ENCODE measurements around the gene SLC30A7. TPM values are rescaled to one million over a fixed set of nuclear protein-coding genes. Genes with fewer than 3 reads are reported as not detected.

The SLC30A7 gene
- total RNA-seq, 2 donors from 2014 or later, result 19.8 to 31.0 TPM

DNA sequence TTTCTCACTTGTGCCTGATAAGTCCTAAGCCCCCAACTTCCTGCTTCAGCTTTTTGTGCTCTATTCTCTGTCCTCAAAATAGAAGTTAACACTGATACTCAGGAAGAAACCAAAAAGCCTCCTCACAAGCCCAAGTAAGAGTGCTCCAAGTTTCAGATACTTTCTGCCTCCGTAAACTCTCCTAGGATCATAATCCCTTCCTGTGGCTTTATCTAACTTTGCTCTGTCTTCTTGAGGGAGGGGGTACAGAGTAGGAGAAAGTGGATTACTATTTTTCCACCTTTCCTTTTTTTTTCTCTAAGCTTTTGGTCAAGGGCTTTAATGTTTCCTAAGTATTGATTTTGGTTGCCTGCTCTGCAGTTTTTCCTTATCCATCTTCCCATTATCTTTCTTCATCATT lies 75.1 kb downstream of the SLC30A7 start:
- no peaks in the 10 kb centered on the region for H3K4me1 ChIP-seq (replicated peaks)
- no peak for DNase-seq (ENCODE audit: low spot score)
- no peaks in the 10 kb centered on the region for H3K9me3 ChIP-seq
- no peaks in the 10 kb centered on the region for H3K27me3 ChIP-seq (replicated peaks; ENCODE audit: insufficient read depth)
- H3K27ac ChIP-seq, result no peak overlapping the region
- no peak for TF ChIP-seq POLR2AphosphoS5 (IDR thresholded peaks at IDR 0.05)
- no peak for TF ChIP-seq POLR2A (IDR thresholded peaks at IDR 0.05)
- TF ChIP-seq CTCF (IDR thresholded peaks at IDR 0.05), result no peak
- no peak overlapping the region for H3K4me3 ChIP-seq
- H3K36me3 ChIP-seq, result no peaks in the 10 kb centered on the region
- WGBS, result 100% methylated on average over 1 of the region's 1 CpG
- intact Hi-C loops (cut with DNase I), result no loop called here

- intact Hi-C loops (cut with DNase I), result no loop called here
- no peak for TF ChIP-seq POLR2AphosphoS5 (IDR thresholded peaks at IDR 0.05)
- H3K4me1 ChIP-seq (replicated peaks), result no peaks in the 10 kb centered on the region
- no peaks in the 10 kb centered on the region for H3K36me3 ChIP-seq
- no peak overlapping the region for H3K4me3 ChIP-seq
- no peak overlapping the region for H3K27ac ChIP-seq
- H3K27me3 ChIP-seq (replicated peaks; ENCODE audit: insufficient read depth), result no peaks in the 10 kb centered on the region
- WGBS, result 55% methylated on average over 1 of the region's 1 CpG
- no peaks in the 10 kb centered on the region for H3K9me3 ChIP-seq
- no peak for DNase-seq (ENCODE audit: low spot score)
Measured at GRCh38 chr1:100972185-100972584, 76.3 kb downstream of the SLC30A7 start.

DNA sequence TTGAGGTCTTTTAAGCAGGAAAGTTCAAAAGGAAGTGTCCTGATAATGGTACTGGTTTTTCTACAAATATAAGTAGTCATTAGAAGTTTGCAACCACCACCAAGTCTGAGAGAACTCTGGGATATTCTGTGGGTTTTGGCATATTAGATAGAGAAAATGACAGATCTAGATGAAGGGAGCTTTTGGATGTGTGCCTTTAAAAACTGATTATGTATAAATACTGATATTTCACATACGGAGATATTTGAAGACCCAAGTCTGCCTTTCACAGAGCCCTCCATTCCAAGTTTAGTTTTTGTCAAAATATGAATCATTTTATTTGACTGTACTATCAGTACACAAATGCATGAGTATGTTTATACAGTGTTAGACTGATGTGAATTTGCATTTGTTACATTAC lies 81.0 kb downstream of the SLC30A7 start:
- no peak for TF ChIP-seq CTCF (IDR thresholded peaks at IDR 0.05)
- no peak for TF ChIP-seq POLR2A (IDR thresholded peaks at IDR 0.05)
- TF ChIP-seq POLR2AphosphoS5 (IDR thresholded peaks at IDR 0.05), result no peak
- WGBS, result 87% methylated on average over 1 of the region's 1 CpG

GRCh38 chr1:100979631-100980030 lies 83.7 kb downstream of the SLC30A7 start:
- intact Hi-C loops (cut with DNase I), result no loop called here
- TF ChIP-seq POLR2A (IDR thresholded peaks at IDR 0.05), result no peak
- TF ChIP-seq POLR2AphosphoS5 (IDR thresholded peaks at IDR 0.05), result no peak
- TF ChIP-seq CTCF (IDR thresholded peaks at IDR 0.05), result no peak
- no peak for DNase-seq (ENCODE audit: low spot score)
- Histone ChIP-seq H3K27ac (no peak overlapping the region), H3K9me3 (no peaks in the 10 kb centered on the region), H3K36me3 (no peaks in the 10 kb centered on the region), H3K27me3 (replicated peaks; ENCODE audit: insufficient read depth) (no peaks in the 10 kb centered on the region), H3K4me1 (replicated peaks) (no peaks in the 10 kb centered on the region), H3K4me3 (no peak overlapping the region)
- WGBS, result 93% methylated on average over 2 of the region's 2 CpGs

More for the DNA sequence above, 81.0 kb downstream of the SLC30A7 start:
- no peak overlapping the region for H3K27ac ChIP-seq
- H3K9me3 ChIP-seq, result no peaks in the 10 kb centered on the region
- no peaks in the 10 kb centered on the region for H3K27me3 ChIP-seq (replicated peaks; ENCODE audit: insufficient read depth)
- no peak for DNase-seq (ENCODE audit: low spot score)
- H3K4me1 ChIP-seq (replicated peaks), result no peaks in the 10 kb centered on the region
- H3K36me3 ChIP-seq, result no peaks in the 10 kb centered on the region
- H3K4me3 ChIP-seq, result no peak overlapping the region
- intact Hi-C loops (cut with DNase I), result no loop called here

- no peak for DNase-seq (ENCODE audit: low spot score)
- no peak overlapping the region for H3K27ac ChIP-seq
- TF ChIP-seq POLR2AphosphoS5 (IDR thresholded peaks at IDR 0.05) (no peak), CTCF (IDR thresholded peaks at IDR 0.05) (no peak), POLR2A (IDR thresholded peaks at IDR 0.05) (no peak)
Measured at GRCh38 chr1:100982793-100983192, 86.9 kb downstream of the SLC30A7 start.

More at GRCh38 chr1:100982793-100983192, 86.9 kb downstream of the SLC30A7 start:
- H3K9me3 ChIP-seq, result no peaks in the 10 kb centered on the region
- no peaks in the 10 kb centered on the region for H3K36me3 ChIP-seq
- no peak overlapping the region for H3K4me3 ChIP-seq
- H3K27me3 ChIP-seq (replicated peaks; ENCODE audit: insufficient read depth), result no peaks in the 10 kb centered on the region
- WGBS, result 64% methylated on average over 4 of the region's 4 CpGs
- intact Hi-C loops (cut with DNase I), result no loop called here
- no peaks in the 10 kb centered on the region for H3K4me1 ChIP-seq (replicated peaks)

Data from prostate gland (tissue), 2 donors.